SK-N-SH treated with all-trans-retinoic acid at 6 μM for 48 hours (cell line): Measurements from ENCODE around the gene FSIP1.

ENCODE experiments used
- ATAC-seq: fragments of 200-7000 bp; cut with Tn5 transposase; 3 replicates; pipeline ENCODE4 v1.9.1; 2020; ENCODE audit warnings: mild to moderate bottlenecking, moderate library complexity
- ARNTL ChIP-seq: fragments of 450-650 bp; formaldehyde crosslinking; IDR thresholded peaks from 2 replicates; pipeline ENCODE4 v1.5.0; 2020; ENCODE audit warnings: low read depth, mild to moderate bottlenecking, moderate library complexity, borderline replicate concordance
- BACH2 ChIP-seq: fragments of 250-450 bp; sonication (Bioruptor Pico); IDR thresholded peaks from 2 replicates; pipeline ENCODE4 v1.9.0; 2021; ENCODE audit warnings: mild to moderate bottlenecking, borderline replicate concordance
- CREB5 ChIP-seq: fragments of 250-450 bp; sonication (Bioruptor Pico); IDR thresholded peaks from 2 replicates; pipeline ENCODE4 v1.5.1; 2020; ENCODE audit warnings: low read depth, mild to moderate bottlenecking, moderate library complexity
- CSDC2 ChIP-seq: fragments of 250-450 bp; sonication (Bioruptor Pico); IDR thresholded peaks from 2 replicates; pipeline ENCODE4 v1.5.0; 2020; ENCODE audit warnings: mild to moderate bottlenecking, moderate library complexity
- CSRNP3 ChIP-seq: fragments of 250-450 bp; sonication (Bioruptor Pico); IDR thresholded peaks from 2 replicates; pipeline ENCODE4 v1.5.1; 2021; ENCODE audit warnings: mild to moderate bottlenecking, moderate library complexity
- GLIS3 ChIP-seq: fragments of 250-450 bp; sonication (Bioruptor Pico); IDR thresholded peaks from 2 replicates; pipeline ENCODE4 v1.5.0; 2020; ENCODE audit warnings: mild to moderate bottlenecking, moderate library complexity
- ISL1 ChIP-seq: fragments of 250-450 bp; sonication (Bioruptor Pico); IDR thresholded peaks from 2 replicates; pipeline ENCODE4 v2.1.2; 2022; ENCODE audit warnings: mild to moderate bottlenecking, moderate library complexity
- OSR1 ChIP-seq: fragments of 250-450 bp; sonication (Bioruptor Pico); IDR thresholded peaks from 2 replicates; pipeline ENCODE4 v1.8.0; 2022; ENCODE audit warnings: moderate library complexity, mild to moderate bottlenecking, inconsistent platforms
- PATZ1 ChIP-seq: fragments of 250-450 bp; sonication (Bioruptor Pico); IDR thresholded peaks from 2 replicates; pipeline ENCODE4 v1.8.0; 2020; ENCODE audit warnings: mild to moderate bottlenecking, moderate library complexity, borderline replicate concordance
- POU6F1 ChIP-seq: fragments of 250-450 bp; sonication (Bioruptor Pico); IDR thresholded peaks from 2 replicates; pipeline ENCODE4 v1.8.0; 2021; ENCODE audit warnings: low read depth, mild to moderate bottlenecking, moderate library complexity, borderline replicate concordance
- PPARA ChIP-seq: fragments of 250-450 bp; sonication (Bioruptor Pico); IDR thresholded peaks from 2 replicates; pipeline ENCODE4 v1.5.0; 2020; ENCODE audit warnings: mild to moderate bottlenecking, borderline replicate concordance
- RARB ChIP-seq: fragments of 250-450 bp; sonication (Bioruptor Pico); IDR thresholded peaks from 2 replicates; pipeline ENCODE4 v1.8.0; 2021; ENCODE audit warnings: mild to moderate bottlenecking, moderate library complexity
- SNAI2 ChIP-seq: fragments of 250-450 bp; sonication (Bioruptor Pico); IDR thresholded peaks from 2 replicates; pipeline ENCODE4 v1.5.0; 2020; ENCODE audit warnings: mild to moderate bottlenecking, moderate library complexity
- TCF4 ChIP-seq: fragments of 250-450 bp; sonication (Bioruptor Pico); IDR thresholded peaks from 2 replicates; pipeline ENCODE4 v1.8.0; 2021; ENCODE audit warnings: mild to moderate bottlenecking, moderate library complexity, borderline replicate concordance
- TOX ChIP-seq: fragments of 250-450 bp; sonication (Bioruptor Pico); IDR thresholded peaks from 2 replicates; pipeline ENCODE4 v1.8.0; 2021; ENCODE audit warnings: mild to moderate bottlenecking, moderate library complexity, borderline replicate concordance
- TSHZ2 ChIP-seq: fragments of 250-450 bp; sonication (Bioruptor Pico); IDR thresholded peaks from 2 replicates; pipeline ENCODE4 v1.5.0; 2020; ENCODE audit warnings: mild to moderate bottlenecking, moderate library complexity
- ZC3H10 ChIP-seq: fragments of 250-450 bp; sonication (Bioruptor Pico); IDR thresholded peaks from 2 replicates; pipeline ENCODE4 v1.5.1; 2021; ENCODE audit warnings: mild to moderate bottlenecking, moderate library complexity
- ZFP3 ChIP-seq: fragments of 250-450 bp; sonication (Bioruptor Pico); IDR thresholded peaks from 2 replicates; pipeline ENCODE4 v1.5.0; 2020; ENCODE audit warnings: mild to moderate bottlenecking, moderate library complexity
- ZFP30 ChIP-seq: fragments of 450-650 bp; formaldehyde crosslinking; IDR thresholded peaks from 2 replicates; pipeline ENCODE4 v1.5.0; 2022; ENCODE audit warnings: mild to moderate bottlenecking, moderate library complexity
- ZNF565 ChIP-seq: fragments of 450-650 bp; formaldehyde crosslinking; conservative IDR thresholded peaks from 2 replicates; pipeline ENCODE4 v1.5.0; 2020; ENCODE audit warnings: low read depth, mild to moderate bottlenecking, moderate library complexity
- ZNF70 ChIP-seq: fragments of 450-650 bp; formaldehyde crosslinking; IDR thresholded peaks from 2 replicates; pipeline ENCODE4 v1.5.0; 2020; ENCODE audit warnings: mild to moderate bottlenecking, moderate library complexity
- ZNF8 ChIP-seq: fragments of 450-650 bp; formaldehyde crosslinking; IDR thresholded peaks from 2 replicates; pipeline ENCODE4 v1.5.0; 2020; ENCODE audit warnings: mild to moderate bottlenecking, moderate library complexity

Gene FSIP1

GRCh38 chr15:39622660-39623516 is 159.8 kb downstream of the FSIP1 start:
- ATAC-seq: no peak
- no peak for TF ChIP-seq PPARA (CRISPR knock-in tag)
- no peak for TF ChIP-seq ZFP30 (CRISPR knock-in tag)
- TF ChIP-seq OSR1 (CRISPR knock-in tag): no peak
- no peak for TF ChIP-seq POU6F1 (CRISPR knock-in tag)
- TF ChIP-seq ZNF565 (CRISPR knock-in tag): no peak
- TF ChIP-seq RARB (CRISPR knock-in tag): no peak
- TF ChIP-seq ZNF8: no peak
- no peak for TF ChIP-seq CSDC2 (CRISPR knock-in tag)
- no peak for TF ChIP-seq BACH2 (CRISPR knock-in tag)
- TF ChIP-seq CSRNP3 (CRISPR knock-in tag): no peak
- TF ChIP-seq ZC3H10 (CRISPR knock-in tag): no peak
- no peak for TF ChIP-seq PATZ1
- no peak for TF ChIP-seq CREB5 (CRISPR knock-in tag)
- TF ChIP-seq, all 23 proteins: peak for 0

GRCh38 chr15:39621976-39622375 is 160.7 kb downstream of the FSIP1 start:
- ATAC-seq: no peak

More at GRCh38 chr15:39621976-39622375, 160.7 kb downstream of the FSIP1 start:
- TF ChIP-seq GLIS3 (CRISPR knock-in tag) (no peak), CSDC2 (CRISPR knock-in tag) (no peak), OSR1 (CRISPR knock-in tag) (no peak), ISL1 (CRISPR knock-in tag) (no peak), ZNF70 (no peak), ARNTL (CRISPR knock-in tag) (no peak), ZC3H10 (CRISPR knock-in tag) (no peak), PPARA (CRISPR knock-in tag) (no peak), TCF4 (CRISPR knock-in tag) (no peak), PATZ1 (no peak), TOX (CRISPR knock-in tag) (no peak), ZFP3 (CRISPR knock-in tag) (no peak), ZNF8 (no peak), RARB (CRISPR knock-in tag) (no peak), TSHZ2 (CRISPR knock-in tag) (no peak), ZFP30 (CRISPR knock-in tag) (no peak), SNAI2 (CRISPR knock-in tag) (no peak), CREB5 (CRISPR knock-in tag) (no peak), BACH2 (CRISPR knock-in tag) (no peak), ZNF565 (CRISPR knock-in tag) (no peak)
